SW480 (cell line): ENCODE data around the gene KPNA4.
"Not testable (repeated sequence)": the region's sequence is repeated elsewhere in the genome, so short reads cannot be mapped to it uniquely, and the experiment has no call there.

Experiments
- DNase-seq: peaks from one replicate; pipeline ENCODE4 v3.0.0-alpha.2; 2016; ENCODE audit warnings: low spot score

KPNA4 gene

GRCh38 chr3:160573955-160574525 lies 8.7 kb upstream of the KPNA4 start:
- DNase-seq = not testable (repeated sequence)

GRCh38 chr3:160569894-160570652 lies 4.7 kb upstream of the KPNA4 start:
- no peak for DNase-seq

GRCh38 chr3:160568989-160569388 lies 3.6 kb upstream of the KPNA4 start:
- no peak for DNase-seq

GRCh38 chr3:160567774-160568173 lies 2.4 kb upstream of the KPNA4 start:
- no peak for DNase-seq

GRCh38 chr3:160566499-160566898 lies 1.1 kb upstream of the KPNA4 start:
- peak; percentile 8 for DNase-seq

- DNase-seq = peak; percentile 70
Measured at GRCh38 chr3:160564949-160565441, 376 bp downstream of the KPNA4 start.

- DNase-seq = peak; percentile 26
Measured at GRCh38 chr3:160564258-160564911, 986 bp downstream of the KPNA4 start.

- no peak for DNase-seq
Measured at GRCh38 chr3:160562952-160563351, 2.4 kb downstream of the KPNA4 start.

- DNase-seq = no peak
Measured at GRCh38 chr3:160557571-160557970, 7.8 kb downstream of the KPNA4 start.

- no peak for DNase-seq
Measured at GRCh38 chr3:160556141-160556540, 9.2 kb downstream of the KPNA4 start.

GRCh38 chr3:160554980-160555379 lies 10.4 kb downstream of the KPNA4 start:
- DNase-seq = no peak

GRCh38 chr3:160553827-160554226 lies 11.5 kb downstream of the KPNA4 start:
- DNase-seq = no peak

- DNase-seq = no peak
Measured at GRCh38 chr3:160546727-160547126, 18.6 kb downstream of the KPNA4 start.

- DNase-seq = no peak
Measured at GRCh38 chr3:160545504-160545871, 19.9 kb downstream of the KPNA4 start.

GRCh38 chr3:160544844-160545503 lies 20.4 kb downstream of the KPNA4 start:
- no peak for DNase-seq

- DNase-seq = no peak
Measured at GRCh38 chr3:160540551-160540950, 24.8 kb downstream of the KPNA4 start.

GRCh38 chr3:160538895-160539294 lies 26.5 kb downstream of the KPNA4 start:
- DNase-seq = no peak

GRCh38 chr3:160537729-160538128 lies 27.6 kb downstream of the KPNA4 start:
- DNase-seq = no peak

GRCh38 chr3:160532371-160532770 lies 33.0 kb downstream of the KPNA4 start:
- no peak for DNase-seq

- DNase-seq = no peak
Measured at GRCh38 chr3:160531311-160531710, 34.1 kb downstream of the KPNA4 start.

- not testable (repeated sequence) for DNase-seq
Measured at GRCh38 chr3:160516391-160516790, 49.0 kb downstream of the KPNA4 start.

GRCh38 chr3:160501325-160501724 lies 64.0 kb downstream of the KPNA4 start:
- DNase-seq = no peak

- no peak for DNase-seq
Measured at GRCh38 chr3:160498202-160498601, 67.2 kb downstream of the KPNA4 start.
